HK-2 (cell line): ENCODE measurements around the gene DOCK10.
"Not testable (repeated sequence)": the region's sequence is repeated elsewhere in the genome, so short reads cannot be mapped to it uniquely, and the experiment has no call there.

ENCODE experiments used
- DNase-seq: peaks from one replicate; pipeline ENCODE4 v3.0.0-alpha.2; 2018; ENCODE audit not compliant: unreplicated experiment

The DOCK10 gene

GRCh38 chr2:224919472-224920110 is 122.7 kb downstream of the DOCK10 start:
- no peak for DNase-seq

- DNase-seq = no peak
These were observed 123.4 kb downstream of the DOCK10 start for GRCh38 chr2:224918626-224919471.

- DNase-seq = not testable (repeated sequence)
These were observed 125.0 kb downstream of the DOCK10 start for GRCh38 chr2:224917246-224917645.

- DNase-seq = no peak
These were observed 127.1 kb downstream of the DOCK10 start for GRCh38 chr2:224915136-224915535.

- no peak for DNase-seq
These were observed 131.7 kb downstream of the DOCK10 start for GRCh38 chr2:224910574-224910925.

- no peak for DNase-seq
These were observed 132.2 kb downstream of the DOCK10 start for GRCh38 chr2:224909885-224910573.

- no peak for DNase-seq
These were observed 133.4 kb downstream of the DOCK10 start for GRCh38 chr2:224908818-224909217.

- DNase-seq = no peak
These were observed 137.9 kb downstream of the DOCK10 start for GRCh38 chr2:224904381-224904780.

GRCh38 chr2:224903621-224904020 is 138.6 kb downstream of the DOCK10 start:
- DNase-seq = no peak

GRCh38 chr2:224901121-224901676 is 141.1 kb downstream of the DOCK10 start:
- no peak for DNase-seq

- no peak for DNase-seq
These were observed 146.9 kb downstream of the DOCK10 start for GRCh38 chr2:224895377-224895776.

GRCh38 chr2:224894356-224894755 is 147.9 kb downstream of the DOCK10 start:
- DNase-seq = no peak

GRCh38 chr2:224893848-224894247 is 148.4 kb downstream of the DOCK10 start:
- no peak for DNase-seq

GRCh38 chr2:224892574-224893204 is 149.6 kb downstream of the DOCK10 start:
- no peak for DNase-seq

GRCh38 chr2:224890372-224890771 is 151.9 kb downstream of the DOCK10 start:
- no peak for DNase-seq

GRCh38 chr2:224887141-224887540 is 155.1 kb downstream of the DOCK10 start:
- no peak for DNase-seq

- DNase-seq = no peak
These were observed 156.3 kb downstream of the DOCK10 start for GRCh38 chr2:224885836-224886547.

- no peak for DNase-seq
These were observed 157.0 kb downstream of the DOCK10 start for GRCh38 chr2:224885291-224885690.

GRCh38 chr2:224884188-224884587 is 158.1 kb downstream of the DOCK10 start:
- peak; percentile 16 for DNase-seq

GRCh38 chr2:224883700-224884099 is 158.6 kb downstream of the DOCK10 start:
- DNase-seq = no peak

GRCh38 chr2:224883172-224883516 is 159.1 kb downstream of the DOCK10 start:
- DNase-seq = no peak
